Ishikawa (cell line): Measurements from ENCODE around the gene EFNA2.

Source experiments
- CEBPB ChIP-seq: IDR thresholded peaks from 2 replicates; pipeline ENCODE4 v1.6.1; 2012
- CREB1 ChIP-seq: IDR thresholded peaks from 2 replicates; pipeline ENCODE4 v1.6.1; 2012; ENCODE audit warnings: low read depth
- EGR1 ChIP-seq: IDR thresholded peaks from 2 replicates; pipeline ENCODE4 v1.6.1; 2012
- EP300 ChIP-seq: IDR thresholded peaks from 2 replicates; pipeline ENCODE4 v1.6.1; 2012; ENCODE audit warnings: borderline replicate concordance
- FOXM1 ChIP-seq: IDR thresholded peaks from 2 replicates; pipeline ENCODE4 v1.6.1; 2012; ENCODE audit warnings: low read depth, borderline replicate concordance
- MAX ChIP-seq: IDR thresholded peaks from 2 replicates; pipeline ENCODE4 v1.6.1; 2012
- NFIC ChIP-seq: IDR thresholded peaks from 2 replicates; pipeline ENCODE4 v1.6.1; 2012
- RAD21 ChIP-seq: IDR thresholded peaks from 2 replicates; pipeline ENCODE4 v1.6.1; 2012; ENCODE audit warnings: low read depth
- TAF1 ChIP-seq: IDR thresholded peaks from 2 replicates; pipeline ENCODE4 v1.6.1; 2012; ENCODE audit warnings: low read depth, mild to moderate bottlenecking
- TCF12 ChIP-seq: IDR thresholded peaks from 2 replicates; pipeline ENCODE4 v1.6.1; 2012; ENCODE audit warnings: low read depth
- TEAD4 ChIP-seq: IDR thresholded peaks from 2 replicates; pipeline ENCODE4 v1.6.1; 2012
- YY1 ChIP-seq: IDR thresholded peaks from 2 replicates; pipeline ENCODE4 v1.6.1; 2012; ENCODE audit warnings: low read depth
- ZBTB7A ChIP-seq: IDR thresholded peaks from 2 replicates; pipeline ENCODE4 v1.6.1; 2012; ENCODE audit warnings: low read depth
- TF ChIP-seq, protein P1 (sequence below): IDR thresholded peaks from 2 replicates; pipeline ENCODE4 v1.6.1; 2012; ENCODE audit warnings: low read depth, mild to moderate bottlenecking
- TF ChIP-seq, protein P2 (sequence below): IDR thresholded peaks from 2 replicates; pipeline ENCODE4 v1.6.1; 2012

Gene EFNA2

DNA sequence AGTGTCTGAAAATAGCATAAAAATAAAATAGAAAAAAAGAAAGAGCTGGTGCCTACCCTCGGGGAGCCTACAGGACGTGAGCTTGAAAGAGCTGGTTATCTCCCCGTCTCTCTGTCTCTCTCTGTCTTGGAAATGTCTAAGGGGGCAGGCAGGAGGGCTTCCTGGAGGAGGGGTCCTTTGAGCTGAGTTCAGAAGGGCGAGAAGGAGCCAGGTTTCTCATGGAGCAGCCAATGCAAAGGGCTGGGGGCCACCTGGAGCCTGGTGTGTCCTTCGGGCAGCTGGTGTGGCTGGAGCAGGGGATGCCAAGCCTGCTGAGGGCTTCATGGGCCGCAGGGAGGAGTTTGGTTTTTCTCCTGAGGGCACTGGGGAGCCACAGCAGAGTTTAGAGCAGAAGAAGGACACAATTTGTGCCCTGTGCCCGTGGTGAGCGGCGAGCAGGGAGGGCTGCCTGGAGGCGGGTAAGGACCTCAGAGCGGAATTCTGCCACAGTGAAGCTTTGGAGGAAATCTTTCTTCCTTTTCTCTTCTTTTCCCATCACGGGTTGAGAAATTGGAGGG is 38.7 kb downstream of the EFNA2 start:
- TF ChIP-seq TCF12 (no peak; the same call in 1 of the 2 replicates), FOXM1 (no peak), EP300 (no peak), YY1 (no peak), EGR1 (no peak), NFIC (no peak), CREB1 (no peak), ZBTB7A (no peak), MAX (no peak), CEBPB (no peak), TAF1 (no peak), RAD21 (no peak), TEAD4 (no peak)
- TF ChIP-seq, protein P1, sequence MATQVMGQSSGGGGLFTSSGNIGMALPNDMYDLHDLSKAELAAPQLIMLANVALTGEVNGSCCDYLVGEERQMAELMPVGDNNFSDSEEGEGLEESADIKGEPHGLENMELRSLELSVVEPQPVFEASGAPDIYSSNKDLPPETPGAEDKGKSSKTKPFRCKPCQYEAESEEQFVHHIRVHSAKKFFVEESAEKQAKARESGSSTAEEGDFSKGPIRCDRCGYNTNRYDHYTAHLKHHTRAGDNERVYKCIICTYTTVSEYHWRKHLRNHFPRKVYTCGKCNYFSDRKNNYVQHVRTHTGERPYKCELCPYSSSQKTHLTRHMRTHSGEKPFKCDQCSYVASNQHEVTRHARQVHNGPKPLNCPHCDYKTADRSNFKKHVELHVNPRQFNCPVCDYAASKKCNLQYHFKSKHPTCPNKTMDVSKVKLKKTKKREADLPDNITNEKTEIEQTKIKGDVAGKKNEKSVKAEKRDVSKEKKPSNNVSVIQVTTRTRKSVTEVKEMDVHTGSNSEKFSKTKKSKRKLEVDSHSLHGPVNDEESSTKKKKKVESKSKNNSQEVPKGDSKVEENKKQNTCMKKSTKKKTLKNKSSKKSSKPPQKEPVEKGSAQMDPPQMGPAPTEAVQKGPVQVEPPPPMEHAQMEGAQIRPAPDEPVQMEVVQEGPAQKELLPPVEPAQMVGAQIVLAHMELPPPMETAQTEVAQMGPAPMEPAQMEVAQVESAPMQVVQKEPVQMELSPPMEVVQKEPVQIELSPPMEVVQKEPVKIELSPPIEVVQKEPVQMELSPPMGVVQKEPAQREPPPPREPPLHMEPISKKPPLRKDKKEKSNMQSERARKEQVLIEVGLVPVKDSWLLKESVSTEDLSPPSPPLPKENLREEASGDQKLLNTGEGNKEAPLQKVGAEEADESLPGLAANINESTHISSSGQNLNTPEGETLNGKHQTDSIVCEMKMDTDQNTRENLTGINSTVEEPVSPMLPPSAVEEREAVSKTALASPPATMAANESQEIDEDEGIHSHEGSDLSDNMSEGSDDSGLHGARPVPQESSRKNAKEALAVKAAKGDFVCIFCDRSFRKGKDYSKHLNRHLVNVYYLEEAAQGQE, result no peak
- TF ChIP-seq, protein P2, sequence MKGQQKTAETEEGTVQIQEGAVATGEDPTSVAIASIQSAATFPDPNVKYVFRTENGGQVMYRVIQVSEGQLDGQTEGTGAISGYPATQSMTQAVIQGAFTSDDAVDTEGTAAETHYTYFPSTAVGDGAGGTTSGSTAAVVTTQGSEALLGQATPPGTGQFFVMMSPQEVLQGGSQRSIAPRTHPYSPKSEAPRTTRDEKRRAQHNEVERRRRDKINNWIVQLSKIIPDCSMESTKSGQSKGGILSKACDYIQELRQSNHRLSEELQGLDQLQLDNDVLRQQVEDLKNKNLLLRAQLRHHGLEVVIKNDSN, result no peak

DNA sequence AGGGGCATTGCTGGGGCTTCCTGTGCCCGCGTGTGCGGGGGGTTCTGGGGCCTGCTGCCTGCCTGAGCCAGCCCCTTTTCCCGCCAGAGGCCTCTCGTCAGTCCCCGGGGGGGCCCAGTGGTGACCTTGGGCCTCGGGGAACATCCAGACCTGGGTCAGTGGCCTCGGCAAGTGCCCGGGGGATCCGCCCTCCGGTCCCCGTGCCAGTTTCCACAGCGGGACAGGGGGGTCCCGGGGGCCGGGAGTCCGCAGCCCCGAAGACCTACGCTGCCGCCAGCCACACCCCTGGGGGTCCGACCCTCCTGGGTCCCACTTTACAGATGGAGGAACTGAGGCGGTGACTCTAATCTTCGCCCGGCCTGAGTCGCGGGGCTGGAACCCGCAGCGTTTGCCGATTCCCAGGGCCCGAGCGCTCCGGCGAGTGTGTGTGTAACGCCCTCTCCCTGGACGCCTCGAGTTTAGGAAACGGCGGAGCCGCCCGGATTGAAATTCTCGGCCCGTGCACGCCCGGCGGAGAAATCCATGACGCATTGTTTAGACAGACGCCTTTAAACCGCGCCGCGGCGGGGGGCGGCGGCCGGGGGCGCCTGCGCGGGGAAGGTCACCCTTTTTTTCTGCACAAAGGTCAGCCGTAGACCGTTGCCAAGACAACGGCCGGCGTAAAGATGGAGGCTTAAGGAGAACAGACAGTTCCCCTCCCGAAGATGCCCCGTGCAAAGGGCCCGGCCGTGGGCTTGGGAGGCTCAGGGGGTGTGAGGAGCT is 39.3 kb downstream of the EFNA2 start:
- TF ChIP-seq ZBTB7A, result peak; percentile 74; the same call in 1 of the 2 replicates
- TF ChIP-seq YY1, result peak; percentile 73
- peak; percentile 72 for TF ChIP-seq MAX
- no peak for TF ChIP-seq RAD21
- peak; percentile 68; the same call in 1 of the 2 replicates for TF ChIP-seq EGR1
- TF ChIP-seq FOXM1, result no peak
- 0 out of 2 replicates have a peak, but pooled peaks have one; percentile 47 for TF ChIP-seq CREB1
- TF ChIP-seq TAF1, result 0 out of 2 replicates have a peak, but pooled peaks have one; percentile 16

DNA sequence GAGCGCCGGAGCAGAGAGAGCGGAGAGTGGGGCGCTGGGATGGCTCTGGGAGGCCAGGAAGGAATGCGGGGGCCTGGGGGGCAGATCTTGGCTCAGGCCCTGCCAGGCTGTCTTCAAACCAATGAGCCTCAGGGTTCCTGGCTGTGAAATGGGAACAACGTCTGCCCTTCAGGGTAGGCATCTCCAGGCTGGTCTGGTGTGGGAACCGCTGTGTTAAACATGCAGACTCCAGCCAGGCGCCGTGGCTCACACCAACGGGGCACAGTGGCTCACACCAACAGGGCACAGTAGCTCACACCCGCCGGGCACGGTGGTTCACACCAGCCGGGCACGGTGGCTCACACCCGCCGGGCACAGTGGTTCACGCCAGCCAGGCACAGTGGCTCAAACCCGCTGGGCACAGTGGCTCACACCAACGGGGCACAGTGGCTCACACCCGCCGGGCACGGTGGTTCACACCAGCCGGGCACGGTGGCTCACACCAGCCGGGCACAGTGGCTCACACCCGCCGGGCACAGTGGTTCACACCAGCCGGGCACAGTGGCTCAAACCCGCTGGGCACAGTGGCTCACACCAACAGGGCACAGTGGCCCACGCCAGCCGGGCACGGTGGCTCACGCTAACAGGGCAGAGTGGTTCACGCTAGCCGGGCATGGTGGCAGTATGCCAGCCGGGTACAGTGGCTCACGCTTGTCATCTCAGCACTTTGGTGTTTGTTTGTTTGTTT is 40.1 kb downstream of the EFNA2 start:
- TF ChIP-seq RAD21 (no peak), YY1 (peak; percentile 9), EGR1 (no peak), ZBTB7A (no peak), FOXM1 (no peak), TCF12 (no peak), TEAD4 (no peak), TAF1 (no peak), NFIC (no peak)

DNA sequence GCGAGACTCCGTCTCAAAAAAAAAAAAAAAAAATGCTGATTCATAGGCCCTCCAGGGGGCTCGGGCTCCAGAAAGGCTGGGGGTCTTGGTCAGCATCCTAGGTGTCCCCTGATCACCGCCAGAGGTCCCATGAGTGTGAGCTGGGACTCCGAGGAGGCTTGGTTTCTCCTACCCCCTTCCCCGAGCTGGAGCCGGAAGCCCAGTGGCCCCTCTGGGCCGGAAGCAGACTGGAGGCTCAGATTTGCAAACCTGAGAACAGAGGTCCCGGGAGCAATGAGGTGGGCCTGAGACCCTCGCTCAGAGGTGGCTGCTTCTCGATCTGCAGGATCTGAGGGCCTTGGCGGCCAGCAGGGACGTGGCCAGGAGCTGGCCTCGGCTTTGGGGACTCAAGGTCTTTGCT is 41.5 kb downstream of the EFNA2 start:
- TF ChIP-seq, protein P1, result no peak
- TF ChIP-seq TAF1, result no peak
- TF ChIP-seq, protein P2, result no peak
- no peak for TF ChIP-seq ZBTB7A
- no peak for TF ChIP-seq TEAD4
- no peak for TF ChIP-seq YY1
- no peak for TF ChIP-seq RAD21
- no peak for TF ChIP-seq EGR1
- no peak for TF ChIP-seq TCF12
- no peak for TF ChIP-seq CREB1
- no peak for TF ChIP-seq FOXM1
- no peak for TF ChIP-seq EP300
- no peak for TF ChIP-seq CEBPB

DNA sequence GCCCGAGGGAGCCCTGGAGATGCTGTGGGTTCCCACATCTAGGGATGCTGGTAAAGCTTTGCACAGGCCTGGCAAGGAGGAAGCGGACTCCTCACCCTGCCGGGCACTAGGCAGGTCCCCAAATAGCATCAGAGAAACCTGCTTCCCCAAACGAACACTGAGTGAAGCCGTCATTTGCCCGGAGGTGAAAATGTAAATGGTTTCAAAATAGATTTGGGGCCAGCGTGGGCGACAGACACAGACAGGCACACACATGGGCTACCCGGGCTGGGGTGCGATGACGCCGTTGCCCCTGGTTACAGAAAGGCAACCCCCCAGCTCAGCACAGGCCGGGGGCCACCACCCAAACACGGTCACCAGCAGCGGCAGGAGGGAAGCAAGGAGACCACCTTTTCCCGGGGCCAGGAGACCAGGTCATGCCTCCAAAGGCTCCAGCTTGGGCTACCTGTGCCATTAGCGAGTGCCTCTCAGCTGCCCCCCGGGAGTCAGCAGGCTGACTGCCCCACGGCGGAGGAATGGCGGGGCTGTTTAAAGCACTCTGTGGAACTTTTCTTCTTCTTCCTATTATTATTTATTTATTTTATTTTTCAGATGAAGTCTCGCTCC is 50.5 kb downstream of the EFNA2 start:
- TF ChIP-seq FOXM1 (no peak), NFIC (no peak)
